Mesendoderm (in vitro differentiated cells): ENCODE measurements around the gene MORN1.

Experiments used
- DNase-seq: peaks from one replicate; pipeline ENCODE4 v3.0.0; 2013
- H2AK5ac ChIP-seq: 2 replicates; pipeline ENCODE4 v1.6.1; 2013; ENCODE audit warnings: low read length, inconsistent platforms
- H2BK120ac ChIP-seq: 2 replicates; pipeline ENCODE4 v1.6.1; 2013; ENCODE audit warnings: low read depth, mild to moderate bottlenecking, low read length, moderate library complexity, mixed read lengths
- H2BK15ac ChIP-seq: replicated peaks from 2 replicates; pipeline ENCODE4 v1.6.1; 2013; ENCODE audit warnings: low read depth, mild to moderate bottlenecking, moderate library complexity
- H2BK5ac ChIP-seq: 2 replicates; pipeline ENCODE4 v1.6.1; 2013; ENCODE audit warnings: low read length, inconsistent platforms
- H3K18ac ChIP-seq: 2 replicates; pipeline ENCODE4 v1.6.1; 2013; ENCODE audit warnings: mild to moderate bottlenecking, low read length, mixed read lengths
- H3K23ac ChIP-seq: one replicate; pipeline ENCODE4 v1.6.1; 2013; ENCODE audit warnings: low read length
- H3K27ac ChIP-seq: 2 replicates; pipeline ENCODE4 v1.5.1; 2013; ENCODE audit warnings: low read depth, mild to moderate bottlenecking, inconsistent platforms, low read length, moderate library complexity
- H3K27me3 ChIP-seq: 2 replicates; pipeline ENCODE4 v1.6.1; 2013; ENCODE audit warnings: low read length, control low read depth, mild to moderate bottlenecking, inconsistent platforms; ENCODE audit not compliant: insufficient read depth, poor library complexity
- H3K36me3 ChIP-seq: 2 replicates; pipeline ENCODE4 v1.6.1; 2013; ENCODE audit warnings: low read length, inconsistent platforms; ENCODE audit not compliant: control insufficient read depth, insufficient read depth
- H3K4ac ChIP-seq: one replicate; pipeline ENCODE4 v1.6.1; 2013; ENCODE audit warnings: low read depth, mild to moderate bottlenecking, low read length, moderate library complexity
- H3K4me1 ChIP-seq: 2 replicates; pipeline ENCODE4 v1.6.1; 2013; ENCODE audit warnings: low read depth, low read length, inconsistent platforms; ENCODE audit not compliant: control insufficient read depth
- H3K4me2 ChIP-seq: 2 replicates; pipeline ENCODE4 v1.6.1; 2013; ENCODE audit warnings: low read length
- H3K4me3 ChIP-seq: 2 replicates; pipeline ENCODE4 v1.5.1; 2013; ENCODE audit warnings: mild to moderate bottlenecking, low read length
- H3K56ac ChIP-seq: one replicate; pipeline ENCODE4 v1.6.1; 2013; ENCODE audit warnings: low read length
- H3K79me1 ChIP-seq: 2 replicates; pipeline ENCODE4 v1.6.1; 2013; ENCODE audit warnings: low read length, inconsistent platforms
- H3K79me2 ChIP-seq: 2 replicates; pipeline ENCODE4 v1.6.1; 2013; ENCODE audit warnings: mild to moderate bottlenecking, low read length; ENCODE audit not compliant: control insufficient read depth, insufficient read depth
- H3K9ac ChIP-seq: 2 replicates; pipeline ENCODE4 v1.6.1; 2013; ENCODE audit warnings: low read length, inconsistent platforms
- H4K5ac ChIP-seq: one replicate; pipeline ENCODE4 v1.6.1; 2013; ENCODE audit warnings: low read length
- H4K8ac ChIP-seq: one replicate; pipeline ENCODE4 v1.6.1; 2013; ENCODE audit warnings: low read depth, mild to moderate bottlenecking, control low read depth, low read length, moderate library complexity
- WGBS: extraction: QIAGEN DNeasy Blood & Tissue Kit; methylation state at CpG from one replicate; pipeline ENCODE4 v1.1.7; 2013; ENCODE audit warnings: low lambda C conversion rate, missing lambda C conversion rate; ENCODE audit not compliant: insufficient coverage; ENCODE audit errors: extremely low coverage; 5-methylcytosine and 5-hydroxymethylcytosine counted together

MORN1 gene

DNA sequence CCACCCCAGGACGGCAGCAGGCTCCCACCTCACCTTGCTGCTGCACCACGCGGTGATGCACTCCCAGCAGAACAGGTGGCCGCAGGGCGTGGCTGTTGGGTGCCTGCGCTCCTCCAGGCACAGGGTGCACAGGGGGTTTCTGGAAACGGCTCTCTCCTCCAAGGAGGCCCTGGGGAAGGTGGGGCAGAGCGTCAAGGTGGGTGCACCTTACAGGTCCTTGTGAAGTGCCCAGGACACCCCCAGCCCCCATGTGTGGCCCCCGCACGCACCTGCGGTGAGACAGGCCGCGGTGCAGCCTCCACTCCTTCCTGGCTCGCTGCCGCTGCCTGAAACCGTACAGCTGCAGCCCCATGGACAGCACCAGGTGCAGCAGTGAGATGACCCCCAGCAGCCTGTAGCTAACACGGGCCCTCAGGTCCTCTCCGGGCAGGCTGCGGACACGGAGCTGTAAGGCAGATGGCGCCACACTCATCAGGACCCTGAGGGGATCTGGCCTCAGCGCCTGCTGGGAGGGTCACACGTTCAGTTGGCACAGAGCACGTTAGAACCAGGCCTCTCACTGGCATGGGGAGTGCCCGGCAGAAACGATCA is 15.2 kb upstream of the MORN1 start:
- no peaks in the 10 kb centered on the region for H3K79me2 ChIP-seq
- no peak overlapping the region for H3K4me2 ChIP-seq
- H2BK120ac ChIP-seq = no peak overlapping the region
- no peaks in the 10 kb centered on the region for H3K27me3 ChIP-seq
- H3K4ac ChIP-seq = no peak overlapping the region
- peaks cover 16% of the 10 kb centered on the region for H3K36me3 ChIP-seq
- no peak overlapping the region for H3K4me3 ChIP-seq
- no peak overlapping the region for H2BK15ac ChIP-seq
- H3K4me1 ChIP-seq = no peaks in the 10 kb centered on the region
- H2BK5ac ChIP-seq = no peak overlapping the region
- H4K8ac ChIP-seq = no peak overlapping the region
- H3K27ac ChIP-seq = no peak overlapping the region
- DNase-seq = peak; percentile 23
- no peak overlapping the region for H3K18ac ChIP-seq
- H3K56ac ChIP-seq = no peak overlapping the region
- H3K23ac ChIP-seq = no peak overlapping the region
- no peak overlapping the region for H3K9ac ChIP-seq
- no CpG with 5 or more reads among the region's 26 CpGs for WGBS
- no peak overlapping the region for H4K5ac ChIP-seq
- no peak overlapping the region for H2AK5ac ChIP-seq
- peaks cover 1% of the 10 kb centered on the region for H3K79me1 ChIP-seq

DNA sequence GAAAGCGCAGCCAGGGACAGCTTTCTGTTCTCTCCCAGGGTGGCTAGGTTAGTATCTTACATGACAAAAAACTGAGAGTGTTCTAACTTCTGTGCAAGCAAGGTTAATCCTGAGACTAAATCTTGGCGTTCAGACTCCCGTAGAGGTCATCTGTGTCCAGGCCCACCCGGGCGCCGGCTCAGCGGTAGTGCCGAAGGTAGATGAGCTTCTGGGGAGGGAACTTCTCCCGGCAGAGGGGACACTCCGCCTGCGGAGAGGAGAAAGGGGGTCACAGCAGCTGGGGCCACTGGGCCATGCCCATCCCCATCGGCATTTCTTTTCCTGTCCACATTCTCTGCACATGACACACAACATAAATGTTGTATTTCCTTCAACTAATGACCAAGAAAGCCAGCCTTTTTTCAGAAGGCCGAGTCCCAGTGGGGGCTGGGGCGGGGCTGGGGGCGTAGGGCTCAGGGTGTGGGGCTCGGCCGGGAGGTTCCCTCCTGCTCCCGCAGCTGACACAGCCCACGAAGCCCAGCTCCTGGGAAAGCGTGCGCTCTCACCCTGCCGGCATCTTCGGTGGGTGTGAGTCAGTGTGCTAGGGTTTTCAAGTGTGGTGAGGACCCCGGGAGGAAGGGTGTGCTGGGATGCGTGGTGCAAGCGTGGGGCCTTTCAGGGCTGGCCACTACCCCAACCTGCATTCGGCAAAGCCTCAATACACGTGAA is 14.4 kb upstream of the MORN1 start:
- Histone ChIP-seq H3K27ac (no peak overlapping the region), H4K8ac (no peak overlapping the region), H3K27me3 (no peaks in the 10 kb centered on the region), H3K4me2 (no peak overlapping the region), H3K4ac (no peak overlapping the region), H3K9ac (no peak overlapping the region), H3K79me1 (peaks cover 1% of the 10 kb centered on the region), H2BK5ac (no peak overlapping the region), H2AK5ac (no peak overlapping the region), H4K5ac (no peak overlapping the region), H3K4me1 (no peaks in the 10 kb centered on the region), H3K36me3 (peaks cover 16% of the 10 kb centered on the region), H3K79me2 (no peaks in the 10 kb centered on the region), H3K23ac (no peak overlapping the region), H2BK15ac (no peak overlapping the region), H3K4me3 (no peak overlapping the region), H3K18ac (no peak overlapping the region), H2BK120ac (no peak overlapping the region), H3K56ac (no peak overlapping the region)
- DNase-seq = no peak
- WGBS = no CpG with 5 or more reads among the region's 28 CpGs

DNA sequence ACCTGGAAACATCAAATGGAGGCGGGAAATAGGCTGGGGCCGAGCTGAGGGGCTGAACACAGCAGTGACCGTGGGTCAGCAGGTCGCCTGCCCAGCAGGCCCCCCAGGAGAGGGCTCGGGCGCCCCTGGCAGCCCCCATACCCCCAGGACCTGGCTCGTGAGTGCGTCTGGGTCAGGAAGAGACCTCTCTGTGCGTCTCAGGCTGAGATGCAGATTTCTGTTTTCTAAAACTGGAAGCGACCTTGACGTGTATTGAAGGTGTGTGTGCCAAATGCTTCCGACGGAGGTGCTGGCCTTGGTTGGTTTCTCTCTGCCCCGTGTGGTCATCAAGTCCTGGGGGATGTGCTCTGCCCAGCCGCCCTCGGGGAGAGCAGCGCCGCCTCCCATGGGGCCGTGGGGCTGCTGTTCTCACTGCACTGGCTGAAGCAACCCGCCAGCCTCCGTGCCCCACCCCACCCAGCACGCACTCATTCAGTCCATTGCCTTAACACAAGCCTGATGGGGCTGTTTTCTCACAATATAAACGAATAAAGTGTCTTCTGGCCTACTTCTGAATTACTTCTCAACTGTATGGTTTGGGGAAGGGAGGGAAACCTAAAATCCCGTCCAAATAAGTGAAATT is 13.6 kb upstream of the MORN1 start:
- DNase-seq = no peak
- no CpG with 5 or more reads among the region's 24 CpGs for WGBS
- Histone ChIP-seq H2AK5ac (no peak overlapping the region), H3K4me1 (no peaks in the 10 kb centered on the region), H3K4ac (no peak overlapping the region), H2BK5ac (no peak overlapping the region), H4K5ac (no peak overlapping the region), H3K4me2 (no peak overlapping the region), H2BK120ac (no peak overlapping the region), H3K27ac (no peak overlapping the region), H3K18ac (no peak overlapping the region), H3K23ac (no peak overlapping the region), H3K79me1 (peaks cover 1% of the 10 kb centered on the region), H3K4me3 (no peak overlapping the region), H3K79me2 (no peaks in the 10 kb centered on the region), H4K8ac (no peak overlapping the region), H3K36me3 (peaks cover 19% of the 10 kb centered on the region), H3K27me3 (no peaks in the 10 kb centered on the region), H3K56ac (no peak overlapping the region), H3K9ac (no peak overlapping the region), H2BK15ac (no peak overlapping the region)

DNA sequence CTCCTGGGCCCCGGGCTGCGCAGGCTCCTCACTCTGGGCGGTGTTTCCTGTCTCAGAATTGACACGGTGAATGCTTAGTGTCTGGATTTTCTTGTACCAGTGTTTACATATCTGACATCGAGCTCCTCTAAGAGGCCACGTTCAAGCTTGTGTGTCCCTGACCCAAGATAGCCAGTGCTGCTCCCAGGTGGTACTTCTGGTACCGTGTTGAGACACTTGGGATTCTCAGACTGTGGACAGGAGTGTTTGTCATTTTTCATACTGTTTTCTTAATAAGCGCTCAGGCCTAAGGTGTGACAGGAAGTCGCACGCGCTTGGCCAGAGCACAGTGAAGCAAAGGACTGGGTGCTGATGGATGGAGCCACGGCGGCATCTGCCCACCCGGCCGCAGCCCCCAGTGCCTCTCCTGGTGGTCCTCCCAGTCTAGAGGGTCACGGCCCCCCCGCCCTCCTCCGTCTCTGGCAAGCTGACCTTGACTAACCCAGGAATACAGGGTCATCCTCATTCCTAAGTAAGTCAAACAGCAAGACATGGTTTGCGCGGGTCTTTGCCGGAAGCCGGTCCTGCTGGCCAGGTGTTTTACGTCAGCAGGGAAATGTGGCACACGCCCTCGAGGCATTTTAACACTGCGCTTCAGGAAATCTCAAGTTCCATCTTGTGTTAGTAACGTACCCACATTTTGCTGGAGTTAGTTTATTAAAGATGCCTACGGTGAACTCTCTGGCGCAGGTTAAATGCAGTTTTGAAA is 13.0 kb upstream of the MORN1 start:
- H4K8ac ChIP-seq = no peak overlapping the region
- no peak overlapping the region for H3K18ac ChIP-seq
- no peak for DNase-seq
- peaks cover 23% of the 10 kb centered on the region for H3K36me3 ChIP-seq
- no peaks in the 10 kb centered on the region for H3K4me1 ChIP-seq
- no peak overlapping the region for H2BK120ac ChIP-seq
- no peak overlapping the region for H2BK15ac ChIP-seq
- no CpG with 5 or more reads among the region's 29 CpGs for WGBS
- no peak overlapping the region for H3K4me3 ChIP-seq
- no peak overlapping the region for H3K27ac ChIP-seq
- H3K4ac ChIP-seq = no peak overlapping the region
- H3K79me2 ChIP-seq = no peaks in the 10 kb centered on the region
- no peak overlapping the region for H4K5ac ChIP-seq
- no peak overlapping the region for H2BK5ac ChIP-seq
- H3K56ac ChIP-seq = no peak overlapping the region
- H3K4me2 ChIP-seq = no peak overlapping the region
- H3K9ac ChIP-seq = no peak overlapping the region
- peaks cover 1% of the 10 kb centered on the region for H3K79me1 ChIP-seq
- H2AK5ac ChIP-seq = no peak overlapping the region
- H3K27me3 ChIP-seq = no peaks in the 10 kb centered on the region
- H3K23ac ChIP-seq = no peak overlapping the region

DNA sequence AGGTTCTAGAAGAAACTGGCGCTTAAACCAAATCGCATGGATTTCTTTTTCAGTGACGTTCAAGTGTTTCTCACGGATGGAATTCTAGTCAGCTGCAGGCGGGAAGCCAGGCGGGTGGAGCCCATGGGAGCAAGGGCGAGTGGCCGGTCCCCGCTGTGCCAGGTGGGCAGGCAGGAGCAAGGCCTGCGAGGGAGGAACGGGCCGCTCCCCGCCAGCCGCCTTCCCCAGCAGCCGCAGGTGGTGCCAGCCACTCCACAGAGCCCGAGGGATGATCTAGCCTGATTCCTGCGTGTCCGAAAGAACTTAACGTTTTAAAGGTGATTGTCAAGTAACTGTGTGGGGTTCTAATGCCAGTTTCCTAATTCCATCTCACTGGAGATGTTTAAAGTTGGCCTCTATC is 11.9 kb upstream of the MORN1 start:
- Histone ChIP-seq H2BK120ac (no peak overlapping the region), H4K5ac (no peak overlapping the region), H3K27me3 (no peaks in the 10 kb centered on the region), H3K36me3 (peaks cover 27% of the 10 kb centered on the region), H2BK5ac (no peak overlapping the region), H3K4ac (no peak overlapping the region), H3K4me2 (no peak overlapping the region), H3K4me1 (no peaks in the 10 kb centered on the region), H3K79me1 (peaks cover 1% of the 10 kb centered on the region), H2BK15ac (no peak overlapping the region), H3K27ac (no peak overlapping the region), H3K79me2 (no peaks in the 10 kb centered on the region), H3K18ac (no peak overlapping the region), H3K4me3 (no peak overlapping the region), H3K23ac (no peak overlapping the region), H3K9ac (no peak overlapping the region), H2AK5ac (no peak overlapping the region), H4K8ac (no peak overlapping the region), H3K56ac (no peak overlapping the region)
- WGBS = no CpG with 5 or more reads among the region's 19 CpGs
- DNase-seq = no peak
